ENCODE results near the gene FGD5. TPM values are rescaled to one million over a fixed set of nuclear protein-coding genes. Genes with fewer than 3 reads are reported as not detected.

Gene FGD5
- total and polyA plus RNA-seq, 11 donors = 6.4 to 22.5 (median 14.9) TPM

DNA sequence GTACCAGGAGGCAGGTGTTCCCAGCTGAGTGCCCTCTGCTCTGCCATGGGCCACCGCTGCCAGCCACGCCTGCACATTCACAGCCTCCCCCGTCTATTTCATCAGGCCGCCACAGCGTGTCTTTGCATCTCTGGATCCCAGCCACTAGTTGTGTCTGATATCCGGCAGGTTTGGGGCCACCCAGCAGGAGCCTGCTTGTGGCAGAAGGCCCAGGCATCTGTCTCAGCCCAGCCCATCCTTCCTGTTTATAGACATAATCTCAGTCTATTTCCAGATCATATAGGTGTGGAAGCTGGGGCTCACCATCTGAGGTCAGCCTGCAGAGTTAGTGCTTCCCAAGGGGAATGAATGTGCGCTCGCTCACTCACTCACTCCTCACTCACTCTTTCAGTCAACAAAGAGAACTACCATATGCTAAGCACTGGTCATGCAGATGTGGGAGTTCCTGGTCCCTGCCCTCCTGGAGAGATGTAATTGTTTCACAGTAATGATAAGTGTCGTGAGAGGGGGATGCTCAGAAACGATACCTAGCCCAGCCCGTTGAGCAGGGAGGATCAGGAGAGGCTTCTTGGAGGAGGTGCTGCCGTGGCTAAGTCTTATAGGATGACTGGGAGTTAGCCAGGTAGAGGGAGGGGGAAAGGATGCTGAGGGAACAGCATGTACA lies 60.6 kb downstream of the FGD5 start:
- 37 to 43% (median 42%) methylated on average over 12 of the region's 12 CpGs for whole genome bisulfite sequencing, 4 donors
- ATAC-seq = peak; percentile 49 to 66 (median 60)
- Histone ChIP-seq H3K4me1 (peaks cover 0 to 54% (median 35%) of the 10 kb centered on the region in 12 donors), H3K9me3 (no peaks in the 10 kb centered on the region), H3K27me3 (no peaks in the 10 kb centered on the region), H3K4me3 (no peak overlapping the region), H3K36me3 (peaks cover 0 to 29% (median 8%) of the 10 kb centered on the region in 9 donors), H3K27ac (peak overlapping the region in 7 of 12 donors; percentile 1 to 39 (median 9))
- TF ChIP-seq, protein P1, sequence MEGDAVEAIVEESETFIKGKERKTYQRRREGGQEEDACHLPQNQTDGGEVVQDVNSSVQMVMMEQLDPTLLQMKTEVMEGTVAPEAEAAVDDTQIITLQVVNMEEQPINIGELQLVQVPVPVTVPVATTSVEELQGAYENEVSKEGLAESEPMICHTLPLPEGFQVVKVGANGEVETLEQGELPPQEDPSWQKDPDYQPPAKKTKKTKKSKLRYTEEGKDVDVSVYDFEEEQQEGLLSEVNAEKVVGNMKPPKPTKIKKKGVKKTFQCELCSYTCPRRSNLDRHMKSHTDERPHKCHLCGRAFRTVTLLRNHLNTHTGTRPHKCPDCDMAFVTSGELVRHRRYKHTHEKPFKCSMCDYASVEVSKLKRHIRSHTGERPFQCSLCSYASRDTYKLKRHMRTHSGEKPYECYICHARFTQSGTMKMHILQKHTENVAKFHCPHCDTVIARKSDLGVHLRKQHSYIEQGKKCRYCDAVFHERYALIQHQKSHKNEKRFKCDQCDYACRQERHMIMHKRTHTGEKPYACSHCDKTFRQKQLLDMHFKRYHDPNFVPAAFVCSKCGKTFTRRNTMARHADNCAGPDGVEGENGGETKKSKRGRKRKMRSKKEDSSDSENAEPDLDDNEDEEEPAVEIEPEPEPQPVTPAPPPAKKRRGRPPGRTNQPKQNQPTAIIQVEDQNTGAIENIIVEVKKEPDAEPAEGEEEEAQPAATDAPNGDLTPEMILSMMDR (IDR thresholded peaks at IDR 0.05) = no peak
- no peak for TF ChIP-seq POLR2A (IDR thresholded peaks at IDR 0.05)
- DNase-seq = peak in 3 of 5 donors; percentile 44 to 65 (median 45)
- intact Hi-C loops (cut with DNase I) = loop anchor here in 1 of 10 donors (5.0 kb wide), 1 partner anchor 77 kb away; no protein-coding TSS in a partner anchor

DNA sequence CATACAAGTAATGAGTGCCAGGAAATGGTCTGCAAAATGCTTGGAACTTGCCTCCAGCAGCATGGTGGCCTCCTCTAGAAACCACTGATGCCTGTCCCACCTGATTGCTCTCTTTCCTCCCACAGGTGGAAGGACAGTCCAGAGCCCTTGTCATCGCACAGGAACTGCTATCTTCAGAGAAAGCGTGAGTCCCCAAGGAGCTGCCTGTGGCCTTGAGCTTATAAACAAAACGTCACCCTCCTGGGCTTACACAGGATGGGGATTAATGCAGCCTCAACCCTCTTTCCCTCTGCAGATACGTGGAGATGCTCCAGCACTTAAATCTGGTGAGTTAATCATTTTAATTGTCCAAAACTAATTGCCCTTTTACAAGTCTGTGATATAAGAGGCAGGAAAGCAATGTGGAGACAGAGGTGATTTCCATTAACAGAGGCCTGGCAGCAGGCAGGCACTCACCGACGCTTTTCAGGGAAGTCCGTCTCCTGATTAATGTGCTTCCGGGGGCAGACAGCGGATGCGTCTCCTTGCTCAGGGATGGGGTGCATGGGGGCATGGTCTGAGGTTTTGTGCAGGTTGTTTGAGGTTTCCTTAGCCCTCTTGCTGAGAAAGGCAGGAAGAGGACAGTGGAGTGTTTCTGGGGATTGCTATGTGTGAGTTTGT lies 61.8 kb downstream of the FGD5 start:
- Histone ChIP-seq H3K4me1 (peaks cover 0 to 42% (median 31%) of the 10 kb centered on the region in 12 donors), H3K4me3 (no peak overlapping the region), H3K36me3 (peaks cover 0 to 32% (median 8%) of the 10 kb centered on the region in 9 donors), H3K9me3 (no peaks in the 10 kb centered on the region), H3K27me3 (no peaks in the 10 kb centered on the region), H3K27ac (peak overlapping the region in 1 of 12 donors; percentile 3)
- DNase-seq = no peak
- 55 to 76% (median 63%) methylated on average over 10 of the region's 10 CpGs for WGBS, 4 donors
- TF ChIP-seq, protein P1 (IDR thresholded peaks at IDR 0.05) = no peak
- no peak for TF ChIP-seq POLR2A (IDR thresholded peaks at IDR 0.05)
- ATAC-seq = no peak
- intact Hi-C loops (cut with DNase I) = no loop called here

DNA sequence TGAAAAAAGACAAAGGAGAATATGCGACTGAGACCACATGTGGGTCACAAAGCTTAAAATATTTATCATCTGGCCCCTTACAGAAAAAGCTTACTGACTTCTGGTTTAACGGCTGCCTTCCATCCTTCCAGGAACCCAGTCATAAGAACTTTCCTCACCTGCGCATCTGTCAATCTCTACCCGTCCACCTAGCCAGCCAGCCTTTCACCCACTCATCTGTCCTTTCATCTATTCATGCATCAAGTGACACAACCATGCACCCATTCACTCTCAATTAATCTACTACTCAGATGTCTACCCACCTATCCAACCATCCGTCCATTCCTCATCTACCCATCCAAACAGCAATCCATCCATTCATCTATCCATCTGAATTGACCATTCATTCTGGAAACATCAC lies 64.5 kb downstream of the FGD5 start:
- no peak overlapping the region for H3K4me3 ChIP-seq
- no peak overlapping the region for H3K27ac ChIP-seq
- intact Hi-C loops (cut with DNase I) = no loop called here
- H3K4me1 ChIP-seq = peaks cover 0 to 25% (median 16%) of the 10 kb centered on the region in 12 donors
- WGBS, 4 donors = 87 to 94% (median 92%) methylated on average over 5 of the region's 5 CpGs
- H3K36me3 ChIP-seq = peaks cover 0 to 32% (median 8%) of the 10 kb centered on the region in 9 donors
- H3K27me3 ChIP-seq = no peaks in the 10 kb centered on the region
- no peaks in the 10 kb centered on the region for H3K9me3 ChIP-seq
- TF ChIP-seq, protein P1 (IDR thresholded peaks at IDR 0.05) = no peak
- no peak for TF ChIP-seq POLR2A (IDR thresholded peaks at IDR 0.05)
- no peak for DNase-seq
- no peak for ATAC-seq

DNA sequence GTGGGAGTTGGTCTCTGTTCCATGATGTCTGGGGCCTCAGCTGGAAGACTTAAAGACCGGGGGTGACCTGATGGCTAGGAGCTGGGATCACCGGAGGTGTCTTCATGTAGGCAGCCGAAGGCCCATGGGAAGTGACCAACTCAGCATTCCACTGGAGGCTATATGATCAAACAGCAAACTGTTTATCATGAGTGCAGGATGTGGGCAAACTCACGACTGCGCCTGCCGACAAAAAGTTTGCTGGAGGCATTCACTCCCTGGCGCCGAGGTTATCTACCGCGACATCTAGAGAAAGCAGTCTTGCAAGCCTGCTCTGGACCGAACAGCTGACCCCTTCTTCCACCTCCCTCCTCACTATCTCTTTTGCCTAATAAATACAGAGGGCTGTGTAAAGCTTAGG lies 65.9 kb downstream of the FGD5 start:
- Histone ChIP-seq H3K36me3 (peaks cover 0 to 32% (median 8%) of the 10 kb centered on the region in 9 donors), H3K27me3 (no peaks in the 10 kb centered on the region), H3K4me1 (peaks cover 0 to 16% (median 6%) of the 10 kb centered on the region in 12 donors), H3K27ac (no peak overlapping the region), H3K9me3 (no peaks in the 10 kb centered on the region), H3K4me3 (no peak overlapping the region)
- DNase-seq (no peak), ATAC-seq (no peak)
- WGBS, 4 donors = 78 to 89% (median 88%) methylated on average over 11 of the region's 11 CpGs
- TF ChIP-seq POLR2A (IDR thresholded peaks at IDR 0.05) = no peak
- intact Hi-C loops (cut with DNase I) = no loop called here

Data from heart left ventricle (tissue), 16 donors.